GM21381 (cell line): ENCODE measurements around the gene PRPF8.
A peak's percentile ranks its signal among the peaks of the same experiment; 100 is the strongest.

Experiments
- ATAC-seq: cut with Tn5 transposase; IDR thresholded peaks from one replicate; pipeline ENCODE4 v1.9.1; 2021; ENCODE audit warnings: mild to moderate bottlenecking, moderate library complexity; ENCODE audit not compliant: unreplicated experiment

The PRPF8 gene

DNA sequence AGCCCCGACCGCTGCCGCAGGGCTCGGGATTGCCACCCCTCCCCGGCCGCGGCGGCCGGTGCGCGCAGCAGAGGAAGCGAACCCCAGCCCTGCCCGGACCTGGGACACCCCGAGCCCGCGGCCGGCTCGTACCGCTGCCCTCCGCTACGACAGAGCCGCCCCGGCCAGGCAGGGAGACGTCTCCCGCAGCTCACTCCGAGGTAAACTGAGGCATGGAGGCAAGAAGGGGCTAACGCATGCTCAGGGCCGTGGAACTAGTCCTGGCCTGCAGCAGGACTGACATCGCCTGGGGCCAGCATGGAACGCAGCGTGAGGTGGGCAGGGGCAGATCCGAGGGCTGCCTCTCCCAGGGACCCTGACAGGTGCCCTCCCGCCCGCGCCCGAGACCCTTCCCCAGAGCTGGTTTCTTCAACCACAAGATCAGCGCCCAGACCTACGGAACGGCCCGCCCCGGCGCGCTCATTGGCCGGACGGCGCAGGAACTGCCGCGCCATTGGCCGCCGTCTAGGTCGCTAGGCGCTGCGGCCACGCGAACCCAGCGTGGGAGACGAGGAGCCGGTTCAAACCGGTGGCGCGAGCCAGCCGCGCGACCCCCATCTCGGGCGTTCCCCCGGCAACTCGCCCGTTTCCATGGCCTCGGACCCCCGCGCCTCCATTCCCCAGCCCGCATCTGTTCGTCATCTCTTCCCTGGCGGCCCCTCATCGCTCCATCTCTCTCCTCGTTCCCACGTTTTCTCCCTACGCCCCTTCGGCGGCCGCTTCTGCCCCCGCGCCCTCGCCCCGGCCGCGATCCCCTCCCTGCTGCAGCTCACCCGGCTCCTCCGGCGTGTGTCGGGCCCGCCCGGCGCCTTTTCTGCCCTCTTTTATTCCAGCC is 56.4 kb downstream of the PRPF8 start, which contains the start of gene SLC43A2:
SLC43A2 (minus strand) TSS at position 853 of the 874 bp plus-strand sequence. CDS start 960 bp downstream, outside the sequence.
- peak; percentile 53 for ATAC-seq

DNA sequence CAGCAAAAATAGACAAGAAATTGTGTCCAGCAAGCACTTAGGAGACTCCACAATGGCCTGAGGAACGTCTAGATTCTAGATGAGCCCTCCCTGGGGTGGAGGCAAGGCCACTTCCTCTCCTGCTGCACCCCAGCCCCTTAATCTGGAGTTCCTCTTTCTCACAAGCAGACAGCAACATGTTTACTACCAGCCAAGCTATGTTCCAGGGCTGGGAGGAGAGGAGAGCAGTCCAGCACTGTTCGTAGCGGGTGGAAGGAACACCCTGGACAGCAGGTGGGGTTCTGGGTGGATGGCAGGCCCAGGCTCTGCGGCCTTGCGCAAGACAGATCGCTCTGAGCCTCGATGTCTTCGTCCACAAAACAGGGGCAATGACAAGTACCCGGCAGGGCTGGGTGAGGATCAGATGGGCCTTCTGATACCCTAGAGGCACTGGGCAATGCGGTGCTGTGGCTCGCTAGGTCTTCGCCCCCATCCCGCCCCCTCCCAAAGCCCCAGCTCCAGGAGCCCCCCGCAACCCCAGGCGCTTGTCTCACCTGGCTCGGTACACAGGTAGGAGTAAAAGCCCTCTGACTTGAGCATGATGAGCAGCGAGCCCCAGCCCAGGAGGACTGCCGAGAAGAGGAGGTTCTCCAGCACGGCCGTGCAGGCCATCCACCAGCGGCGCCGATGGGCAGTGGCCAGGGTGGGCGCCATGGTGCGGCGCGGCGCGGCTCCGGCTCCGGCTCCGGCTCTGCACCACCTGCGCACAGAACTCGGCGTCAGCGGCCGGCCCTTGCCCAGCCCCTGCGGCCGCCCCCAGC is 57.3 kb downstream of the PRPF8 start:
- ATAC-seq, result no peak

DNA sequence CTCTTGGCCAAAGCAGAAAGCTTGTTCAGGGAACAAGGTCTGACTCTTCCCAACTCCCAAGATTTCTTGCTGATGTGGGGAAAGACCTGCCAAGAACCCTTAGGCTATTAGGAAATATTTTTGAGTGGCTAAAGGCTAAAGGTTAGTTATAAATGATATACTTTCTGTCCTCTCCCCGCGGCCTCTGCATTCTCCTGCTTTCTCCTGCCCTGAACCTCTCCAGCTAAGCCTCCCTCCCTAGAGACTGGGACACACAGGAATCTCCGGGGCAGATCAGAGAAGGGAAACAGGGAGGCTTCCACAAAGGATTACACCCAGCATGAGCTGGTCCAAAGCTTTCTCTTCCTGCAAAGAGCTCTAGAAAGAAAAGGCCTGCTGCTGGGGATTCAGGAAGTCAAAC is 58.3 kb downstream of the PRPF8 start:
- ATAC-seq, result no peak

DNA sequence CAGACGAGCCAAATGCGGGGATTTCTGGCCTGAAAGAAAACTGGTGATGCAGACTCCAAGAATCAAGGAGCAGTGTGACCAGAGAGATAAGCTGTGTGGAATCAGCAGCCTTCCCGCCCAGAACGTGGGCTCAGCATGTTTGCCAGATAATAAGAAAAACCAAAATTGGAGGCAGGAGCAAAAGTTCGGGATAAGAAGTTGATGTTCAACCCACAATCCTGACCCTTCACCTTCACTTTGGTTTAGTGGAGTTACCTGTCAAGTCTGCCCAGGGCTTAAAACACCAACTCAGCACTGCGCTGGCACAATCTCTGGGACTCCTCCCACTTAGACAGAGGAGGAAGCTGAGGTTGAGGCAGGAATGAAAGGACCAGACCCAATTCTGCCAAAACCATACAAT is 59.1 kb downstream of the PRPF8 start:
- no peak for ATAC-seq

DNA sequence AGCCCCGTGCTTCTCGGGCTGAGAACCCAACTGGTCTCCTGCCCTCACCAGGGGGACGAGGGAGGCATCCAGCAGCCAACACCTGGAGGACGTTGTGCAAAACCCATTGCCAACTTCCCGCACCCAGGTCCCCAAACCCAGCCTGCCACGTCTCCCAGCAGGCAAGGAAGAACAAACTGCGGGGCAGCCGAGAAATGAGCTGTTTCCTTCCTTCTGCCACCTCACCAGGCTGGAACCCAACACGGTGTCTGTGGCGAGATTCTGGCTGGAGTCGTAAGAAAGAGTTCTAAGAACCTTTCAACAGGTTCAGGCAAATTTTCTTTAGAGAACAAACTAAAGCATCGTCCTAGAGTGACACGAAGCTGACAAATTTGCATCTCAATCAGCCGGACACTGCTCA is 59.6 kb downstream of the PRPF8 start:
- ATAC-seq, result no peak

DNA sequence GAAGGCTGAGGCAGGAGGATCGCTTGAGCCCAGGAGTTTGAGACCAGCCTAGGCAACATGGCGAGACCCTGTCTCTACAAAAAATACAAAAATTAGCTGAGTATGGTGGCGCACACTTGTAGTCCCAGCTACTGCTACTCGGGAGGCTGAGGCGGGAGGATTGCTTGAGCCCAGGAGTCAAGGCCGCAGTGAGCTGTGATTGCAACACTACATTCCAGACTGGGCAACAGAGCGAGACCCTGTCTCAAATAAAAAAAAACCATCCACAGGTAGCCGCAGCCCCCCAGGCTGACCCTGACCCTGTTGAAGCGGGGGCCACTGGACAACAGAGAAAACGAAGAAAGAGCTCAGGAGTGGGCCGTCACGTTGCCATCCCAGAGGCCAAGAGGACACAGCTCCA is 60.0 kb downstream of the PRPF8 start:
- no peak for ATAC-seq

DNA sequence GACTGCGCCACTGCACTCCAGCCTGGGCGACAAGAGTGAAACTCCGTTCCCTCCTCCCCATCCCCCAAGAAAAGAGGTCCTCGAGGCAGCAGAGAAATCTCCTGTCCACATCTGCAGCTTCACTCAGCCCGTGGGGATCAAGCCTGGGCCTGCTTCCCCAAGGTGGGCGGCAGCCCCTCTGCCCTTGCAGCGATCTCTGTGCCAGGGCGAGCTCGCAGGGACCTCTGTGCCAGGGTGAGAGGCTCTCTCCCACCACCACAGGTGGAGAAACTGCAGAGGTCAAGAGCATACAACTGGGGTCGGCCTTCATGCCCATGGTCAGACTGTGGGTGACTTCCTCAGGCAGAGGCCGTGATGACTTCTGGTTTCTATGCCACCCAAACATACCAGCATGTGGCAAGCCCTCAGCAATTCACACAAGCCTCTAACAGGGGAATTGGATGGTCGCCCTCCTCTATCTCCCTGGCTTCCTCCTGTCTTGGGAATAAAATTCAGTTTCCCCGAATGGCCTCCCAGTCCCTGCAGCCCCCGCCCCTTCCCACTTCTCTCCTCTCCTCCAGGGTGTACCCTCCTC is 61.5 kb downstream of the PRPF8 start:
- ATAC-seq, result no peak

DNA sequence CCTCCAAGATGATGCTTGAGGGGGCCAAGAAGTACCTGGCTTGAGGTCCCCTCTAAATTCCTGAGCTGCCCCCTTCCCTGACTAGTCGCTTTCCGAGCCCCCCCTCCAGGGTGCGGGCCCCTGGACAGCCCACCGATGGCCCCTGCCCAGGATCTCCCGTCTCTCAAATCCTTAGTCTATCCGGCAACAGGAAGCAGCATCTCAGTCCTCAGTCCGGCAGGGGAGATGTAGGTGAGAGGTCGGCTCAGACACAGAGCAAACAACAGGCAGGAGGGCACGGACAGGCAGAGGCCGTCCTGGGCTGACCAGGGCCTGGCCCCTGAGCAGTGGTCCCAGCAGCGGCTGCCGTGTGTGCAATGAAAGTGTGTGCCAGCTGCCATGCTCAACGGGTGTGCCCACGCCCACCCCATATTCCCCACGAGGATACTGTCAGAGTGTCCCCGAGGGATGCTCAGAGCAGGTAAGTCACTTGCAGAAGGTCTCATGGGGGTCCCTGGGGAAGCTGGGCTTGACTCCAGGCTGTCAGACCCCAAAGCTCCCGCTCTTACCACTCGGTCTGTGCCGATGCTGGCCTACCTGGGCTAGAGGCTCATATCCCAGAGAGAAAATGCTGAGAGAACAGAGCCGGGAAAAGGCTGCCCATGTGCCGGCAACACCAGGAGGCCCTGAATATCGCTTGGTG is 63.3 kb downstream of the PRPF8 start:
- ATAC-seq, result no peak

DNA sequence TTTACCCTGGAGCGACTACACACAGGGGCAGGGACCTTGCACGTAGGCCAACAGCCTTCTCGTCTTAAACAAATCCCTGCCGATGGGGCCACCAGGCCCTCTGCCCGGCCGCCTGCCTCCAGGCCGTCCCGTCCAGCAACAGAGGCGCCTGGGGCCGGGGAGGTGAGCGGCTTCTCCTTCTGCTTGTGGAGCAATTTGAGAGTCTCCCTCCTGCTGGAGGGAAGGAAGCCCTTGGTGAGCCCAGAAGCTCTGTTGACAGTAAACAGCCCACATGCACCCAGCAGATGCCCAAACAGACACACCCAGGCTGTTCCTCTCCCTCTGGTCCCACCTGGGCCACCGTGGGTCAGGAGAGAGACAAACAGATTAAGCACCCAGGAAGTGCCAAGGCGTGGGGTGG is 64.2 kb downstream of the PRPF8 start:
- ATAC-seq, result no peak

DNA sequence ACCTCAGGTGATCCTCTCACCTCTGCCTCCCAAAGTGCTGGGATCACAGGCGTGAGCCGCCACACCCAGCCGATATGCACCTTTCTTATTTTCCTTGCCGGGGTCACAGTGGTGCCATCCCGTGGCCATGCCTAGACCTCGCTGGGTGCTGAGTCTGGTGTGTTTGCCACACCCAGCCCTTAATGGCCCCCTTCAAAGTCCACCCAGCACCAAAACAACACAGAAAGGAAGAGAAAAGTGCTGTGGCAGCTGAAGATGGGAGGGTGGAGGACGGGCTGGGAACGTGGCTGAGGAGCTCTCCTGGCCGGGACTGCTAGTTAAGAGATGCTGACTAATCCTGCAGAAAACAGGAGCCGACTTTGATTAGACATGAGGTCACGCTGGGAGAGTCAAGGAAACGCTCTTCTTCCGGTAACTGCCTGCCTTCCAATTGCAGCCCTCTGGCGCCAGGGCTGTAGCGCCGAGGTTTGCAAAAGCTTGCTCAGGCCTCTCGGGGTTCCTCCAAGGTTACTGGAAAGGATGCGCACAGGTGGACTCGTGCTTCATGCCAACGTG is 67.0 kb downstream of the PRPF8 start:
- ATAC-seq, result no peak

DNA sequence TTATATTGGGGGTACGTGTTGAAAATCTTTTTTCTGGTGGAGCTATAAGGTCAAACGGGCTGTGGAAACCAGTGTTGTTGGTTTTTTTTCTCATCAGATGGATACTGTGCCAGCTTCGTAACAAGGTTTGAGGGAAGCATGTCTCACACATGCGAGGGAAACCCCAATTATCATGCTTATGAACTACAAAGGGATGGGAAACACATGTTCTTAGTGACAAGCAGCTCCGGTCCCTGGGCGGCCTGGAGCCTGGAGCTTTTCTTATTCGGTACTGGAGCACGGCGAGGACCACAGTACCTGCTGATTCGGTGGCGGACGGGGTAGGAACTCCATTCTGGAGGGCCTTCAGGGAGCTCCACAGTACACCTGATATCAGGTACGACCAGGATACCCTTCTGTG is 68.6 kb downstream of the PRPF8 start:
- no peak for ATAC-seq

DNA sequence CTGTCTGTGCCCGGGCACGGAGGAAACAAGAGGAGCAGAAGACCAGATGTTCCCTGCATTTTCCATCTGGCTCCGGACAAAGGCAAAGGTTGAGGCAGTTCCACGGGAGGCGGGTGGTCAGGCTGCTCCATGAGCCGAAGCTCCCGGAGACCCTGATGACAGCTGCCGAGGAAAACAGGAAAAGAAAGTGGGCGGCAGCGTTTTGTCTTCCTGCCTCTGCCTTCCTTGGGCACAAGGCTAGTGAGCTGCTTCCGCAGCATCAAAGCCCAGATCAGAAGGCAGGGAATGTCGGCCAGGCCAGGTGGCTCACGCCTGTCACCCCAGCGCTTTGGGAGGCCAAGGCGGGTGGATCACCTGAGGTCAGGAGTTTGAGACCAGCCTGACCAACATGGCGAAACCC is 72.3 kb downstream of the PRPF8 start:
- ATAC-seq, result no peak

DNA sequence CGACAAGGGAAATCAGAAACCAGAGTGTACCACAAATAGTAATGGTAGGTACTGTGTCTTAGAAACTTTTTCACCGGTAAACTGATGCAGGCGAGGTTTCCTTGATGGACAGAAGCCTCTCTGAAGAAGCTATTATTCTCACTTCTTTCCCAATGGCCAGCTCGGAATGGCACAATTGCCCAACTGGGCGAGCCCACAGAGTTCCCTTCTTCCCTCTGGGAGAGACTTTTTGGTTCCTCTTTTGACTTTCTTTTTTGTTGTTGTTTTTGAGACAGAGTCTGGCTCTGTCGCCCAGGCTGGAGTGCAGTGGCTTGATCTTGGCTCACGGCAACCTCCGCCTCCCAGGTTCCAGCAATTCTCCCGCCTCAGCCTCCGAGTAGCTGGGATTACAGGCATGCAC is 73.0 kb downstream of the PRPF8 start:
- ATAC-seq, result no peak

DNA sequence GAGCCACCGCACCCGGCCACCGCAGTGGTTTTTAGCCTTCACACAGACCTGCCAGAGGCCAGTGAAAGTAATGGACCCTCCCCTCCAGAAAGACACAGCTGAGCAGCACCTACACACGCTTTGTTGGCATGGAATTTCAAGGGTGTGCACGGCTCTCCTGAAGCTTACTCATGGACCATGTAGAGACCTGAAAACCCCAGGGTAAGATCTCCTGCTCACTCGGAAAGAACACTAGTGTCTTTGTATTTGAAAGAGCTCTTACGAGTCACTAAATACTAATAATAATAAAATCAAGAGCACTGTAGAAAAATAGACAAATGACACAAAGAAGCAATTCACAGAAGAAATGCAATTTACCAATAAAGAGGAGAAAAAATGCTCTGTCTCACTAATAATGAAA is 76.0 kb downstream of the PRPF8 start:
- no peak for ATAC-seq

DNA sequence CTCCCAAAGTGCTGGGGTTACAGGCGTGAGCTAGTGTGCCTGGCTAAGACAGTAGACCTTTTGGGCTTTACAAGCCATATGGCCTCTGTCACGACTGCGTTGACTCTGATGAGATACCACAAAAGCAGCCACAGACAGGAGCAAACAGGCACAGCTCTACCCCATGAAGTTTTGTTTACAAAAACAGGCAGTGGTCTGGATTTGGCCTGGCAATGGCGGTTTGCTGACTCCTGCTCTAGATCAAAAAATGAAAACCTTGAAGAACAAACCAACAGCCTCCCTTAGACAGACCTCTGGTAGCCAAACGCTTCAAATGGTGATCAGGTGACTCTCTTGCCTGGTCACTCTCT is 76.7 kb downstream of the PRPF8 start:
- ATAC-seq, result no peak

DNA sequence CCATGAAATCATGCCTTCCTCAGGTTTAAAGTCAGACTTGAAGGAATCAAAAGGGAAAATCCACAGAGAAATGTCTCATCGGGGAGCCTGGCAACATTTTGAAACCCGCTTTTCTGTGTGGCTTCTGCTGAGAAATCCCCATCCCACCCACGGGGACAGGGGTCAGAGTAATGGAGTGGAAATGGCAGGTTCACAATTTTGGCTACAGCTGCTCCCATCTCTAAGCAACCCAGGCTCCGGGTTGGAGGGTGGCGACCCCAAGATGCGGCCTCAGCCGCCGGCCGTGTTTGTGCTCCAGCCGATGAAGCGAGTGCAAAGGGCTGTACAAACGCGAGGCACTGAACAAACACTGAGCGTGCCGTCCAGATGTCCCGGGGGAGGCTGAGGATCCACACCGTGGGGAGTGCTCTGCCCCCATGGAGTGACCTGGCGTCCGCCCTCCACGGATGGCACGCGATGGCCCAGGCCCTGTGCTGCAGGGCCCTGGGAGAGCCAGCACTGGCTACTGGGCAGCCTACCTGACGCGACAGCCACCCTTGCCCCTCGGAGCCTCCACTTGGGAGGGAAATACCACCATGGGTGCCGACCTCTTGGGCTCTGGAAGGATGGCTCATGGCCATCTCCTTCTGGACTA is 78.2 kb downstream of the PRPF8 start:
- no peak for ATAC-seq

DNA sequence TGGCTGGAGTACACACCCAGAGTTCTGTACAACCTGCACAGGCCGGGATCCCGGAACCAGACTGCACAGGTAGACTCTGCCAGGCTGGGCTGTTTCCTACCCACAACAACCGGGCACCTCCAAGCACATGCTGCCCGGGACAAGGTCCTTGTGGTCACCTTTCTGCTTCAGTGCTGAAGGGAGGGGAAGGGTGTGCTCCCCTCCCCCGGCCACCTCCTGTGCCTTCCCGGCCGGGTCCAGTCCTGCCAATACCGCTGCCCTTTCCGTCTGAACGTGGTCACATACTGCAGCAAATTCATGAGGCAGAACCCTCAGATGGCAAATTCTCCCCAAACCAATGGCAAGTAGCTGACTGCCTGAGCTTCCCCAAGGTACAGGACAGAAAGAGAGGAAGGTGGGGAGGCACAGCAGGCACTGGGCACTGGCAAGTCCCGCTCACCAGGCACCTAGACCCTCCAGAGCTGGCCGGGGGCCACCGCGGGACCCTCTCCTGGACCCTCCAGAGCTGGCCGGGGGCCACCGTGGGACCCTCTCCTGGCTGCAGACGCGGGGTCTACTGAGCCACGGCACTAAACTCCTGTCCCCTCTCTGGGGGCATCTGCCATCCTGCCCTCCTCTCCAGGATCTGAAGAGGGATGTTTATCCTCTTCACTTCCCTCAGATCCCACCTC is 78.9 kb downstream of the PRPF8 start:
- ATAC-seq, result no peak

DNA sequence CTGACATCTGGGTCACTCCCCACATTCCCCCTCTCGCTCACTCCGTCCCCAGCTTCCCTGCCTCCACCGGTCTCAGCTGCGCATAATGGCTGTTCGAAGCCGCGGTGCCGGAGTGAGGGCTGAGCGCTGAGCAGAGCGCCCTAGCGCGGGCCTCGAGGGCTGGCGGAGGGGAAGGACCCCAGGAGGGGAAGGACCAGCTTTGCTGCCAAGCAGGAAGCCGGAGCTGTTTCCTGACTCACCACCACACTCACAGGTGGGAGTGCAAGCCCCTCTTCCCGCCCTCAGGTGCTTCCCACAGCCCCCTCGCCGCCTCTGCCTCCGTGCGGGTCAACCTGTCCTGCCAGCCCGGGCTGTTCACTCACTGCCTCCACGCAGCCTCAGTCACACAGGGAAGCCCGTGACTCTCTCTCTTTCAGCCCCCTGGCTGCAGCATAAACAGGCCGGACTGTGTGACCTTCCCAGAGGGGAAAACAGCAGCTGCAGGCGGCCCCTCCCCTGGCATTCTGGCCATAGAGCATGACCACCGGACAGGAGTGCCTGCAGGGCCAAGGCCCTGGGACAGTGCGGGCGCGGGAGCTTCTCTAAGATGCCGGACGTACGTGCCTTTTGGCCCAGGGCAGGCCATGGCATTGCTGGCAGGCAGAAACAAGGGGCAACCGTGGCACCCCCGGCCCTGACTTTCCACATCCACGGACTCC is 79.7 kb downstream of the PRPF8 start:
- ATAC-seq, result no peak

DNA sequence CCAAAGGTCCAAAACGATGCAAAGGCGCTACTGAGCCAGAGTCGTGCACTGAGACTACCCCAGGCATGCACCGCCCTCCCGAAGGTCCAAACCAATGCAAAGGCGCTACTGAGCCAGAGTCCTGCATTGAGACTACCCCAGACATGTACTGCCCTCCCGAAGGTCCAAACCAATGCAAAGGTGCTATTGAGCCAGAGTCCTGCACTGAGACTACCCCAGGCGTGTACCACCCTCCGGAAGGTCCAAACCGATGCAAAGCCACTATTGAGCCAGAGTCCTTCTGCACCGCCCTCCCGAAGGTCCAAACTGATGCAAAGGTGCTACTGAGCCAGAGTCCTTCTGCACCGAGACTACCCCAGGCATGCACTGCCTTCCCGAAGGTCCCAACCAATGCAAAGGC is 83.1 kb downstream of the PRPF8 start:
- ATAC-seq, result no peak
